GM23338 (cell line): ENCODE measurements around the gene CTDSP2. TPM values are rescaled to one million over a fixed set of nuclear protein-coding genes. Genes with fewer than 3 reads are reported as not detected.

Experiments
- ATAC-seq: fragments of 200-7000 bp; cut with Tn5 transposase; 3 replicates; pipeline ENCODE4 v1.9.1; 2020
- DNase-seq: peaks from one replicate; pipeline ENCODE4 v3.0.0-alpha.2; 2015; ENCODE audit warnings: low spot score
- H2AFZ ChIP-seq: fragments of 200-600 bp; sonication (generic); 2 replicates; pipeline ENCODE4 v1.8.0; 2016; ENCODE audit warnings: antibody characterized with exemption, mild to moderate bottlenecking, moderate library complexity
- H3F3A ChIP-seq: fragments of 200-600 bp; sonication (generic); replicated peaks from 2 replicates; pipeline ENCODE4 v1.8.0; 2017; ENCODE audit warnings: antibody characterized with exemption, mixed run types, low read depth
- H3K27ac ChIP-seq: fragments of 200-600 bp; sonication (generic); 2 replicates; pipeline ENCODE4 v1.6.1; 2016; ENCODE audit warnings: low read depth
- H3K27me3 ChIP-seq: fragments of 200-600 bp; sonication (generic); 2 replicates; pipeline ENCODE4 v1.8.0; 2016; ENCODE audit warnings: mild to moderate bottlenecking, mixed run types, moderate library complexity; ENCODE audit not compliant: insufficient read depth
- H3K36me3 ChIP-seq: fragments of 200-600 bp; sonication (generic); 2 replicates; pipeline ENCODE4 v1.8.0; 2016; ENCODE audit warnings: mild to moderate bottlenecking; ENCODE audit not compliant: insufficient read depth
- H3K4me1 ChIP-seq: fragments of 200-600 bp; sonication (generic); 2 replicates; pipeline ENCODE4 v1.8.0; 2016; ENCODE audit warnings: mild to moderate bottlenecking, moderate library complexity; ENCODE audit not compliant: insufficient read depth
- H3K4me2 ChIP-seq: fragments of 200-600 bp; sonication (generic); 2 replicates; pipeline ENCODE4 v1.7.1; 2017; ENCODE audit warnings: mixed run types
- H3K4me3 ChIP-seq: fragments of 200-600 bp; sonication (generic); 2 replicates; pipeline ENCODE4 v1.6.1; 2016; ENCODE audit warnings: mixed run types
- H3K79me2 ChIP-seq: fragments of 200-600 bp; sonication (generic); replicated peaks from 2 replicates; pipeline ENCODE4 v1.8.0; 2017; ENCODE audit warnings: mild to moderate bottlenecking; ENCODE audit not compliant: insufficient read depth
- H3K9me2 ChIP-seq: fragments of 200-600 bp; sonication (generic); 2 replicates; pipeline ENCODE4 v1.8.0; 2017; ENCODE audit not compliant: insufficient read depth
- H4K20me1 ChIP-seq: fragments of 200-600 bp; sonication (generic); replicated peaks from 2 replicates; pipeline ENCODE4 v1.8.0; 2017; ENCODE audit warnings: mild to moderate bottlenecking; ENCODE audit not compliant: insufficient read depth
- H3K27ac Mint-ChIP-seq: 2 replicates; pipeline ENCODE4 v1.8.0; 2020; ENCODE audit warnings: inconsistent platforms, mild to moderate bottlenecking, moderate library complexity, mixed read lengths
- H3K27me3 Mint-ChIP-seq: 3 replicates; pipeline ENCODE4 v1.8.0; 2022; ENCODE audit warnings: low read depth, mild to moderate bottlenecking, moderate library complexity, mixed read lengths, inconsistent platforms; ENCODE audit not compliant: insufficient read depth, poor library complexity
- H3K36me3 Mint-ChIP-seq: 3 replicates; pipeline ENCODE4 v1.8.0; 2021; ENCODE audit warnings: low read depth, mild to moderate bottlenecking, inconsistent platforms, moderate library complexity, mixed read lengths
- H3K4me1 Mint-ChIP-seq: 3 replicates; pipeline ENCODE4 v1.8.0; 2020; ENCODE audit warnings: mild to moderate bottlenecking, inconsistent platforms, mixed read lengths
- H3K4me3 Mint-ChIP-seq: 3 replicates; pipeline ENCODE4 v1.8.0; 2021; ENCODE audit warnings: moderate library complexity, mild to moderate bottlenecking, inconsistent platforms, mixed read lengths
- H3K9me3 Mint-ChIP-seq: 3 replicates; pipeline ENCODE4 v1.8.0; 2020; ENCODE audit warnings: moderate library complexity, mild to moderate bottlenecking, inconsistent platforms, mixed read lengths
- CREB1 ChIP-seq: fragments of 250-450 bp; sonication (Bioruptor Pico); IDR thresholded peaks from 2 replicates; pipeline ENCODE4 v1.5.0; 2020; ENCODE audit warnings: low read depth, mild to moderate bottlenecking, moderate library complexity
- CTCF ChIP-seq, 2 experiments: fragments of 200-600 bp in 1 of 2; sonication (generic) in 1 of 2; conservative IDR thresholded peaks; 2 replicates each; pipeline versions ENCODE4 v1.5.1 to v1.6.1; 2016 to 2017; ENCODE audit warnings: antibody characterized with exemption in 2 of 2, low read depth in 2 of 2, mild to moderate bottlenecking in 2 of 2, moderate library complexity in 1 of 2
- ETS1 ChIP-seq: IDR thresholded peaks from 2 replicates; pipeline ENCODE4 v1.6.1; 2016; ENCODE audit warnings: antibody characterized with exemption
- EZH2 ChIP-seq: fragments of 200-600 bp; sonication (generic); IDR thresholded peaks from one replicate; pipeline ENCODE4 v1.8.0; 2017; ENCODE audit warnings: antibody characterized with exemption, mild to moderate bottlenecking, low read depth; ENCODE audit not compliant: unreplicated experiment
- EZH2phosphoT487 ChIP-seq: fragments of 200-600 bp; sonication (generic); IDR thresholded peaks from one replicate; pipeline ENCODE4 v1.8.1; 2018; ENCODE audit warnings: antibody characterized with exemption; ENCODE audit not compliant: unreplicated experiment
- JUNB ChIP-seq: IDR thresholded peaks from one replicate; pipeline ENCODE4 v1.6.1; 2016; ENCODE audit warnings: antibody characterized with exemption; ENCODE audit not compliant: unreplicated experiment
- NANOG ChIP-seq: IDR thresholded peaks from 2 replicates; pipeline ENCODE4 v1.6.1; 2016; ENCODE audit warnings: antibody characterized with exemption, borderline replicate concordance
- POLR2AphosphoS5 ChIP-seq: IDR thresholded peaks from 2 replicates; pipeline ENCODE4 v1.6.1; 2016; ENCODE audit warnings: antibody characterized with exemption, low read depth
- REST ChIP-seq: IDR thresholded peaks from one replicate; pipeline ENCODE4 v1.6.1; 2018; ENCODE audit warnings: antibody characterized with exemption; ENCODE audit not compliant: unreplicated experiment
- STAT1 ChIP-seq: IDR thresholded peaks from one replicate; pipeline ENCODE4 v1.6.1; 2016; ENCODE audit warnings: antibody characterized with exemption; ENCODE audit not compliant: unreplicated experiment
- ZNF114 ChIP-seq: fragments of 250-450 bp; sonication (Bioruptor Pico); IDR thresholded peaks from 2 replicates; pipeline ENCODE4 v1.5.0; 2020; ENCODE audit warnings: mild to moderate bottlenecking, moderate library complexity
- ZNF331 ChIP-seq: fragments of 250-450 bp; sonication (Bioruptor Pico); IDR thresholded peaks from 2 replicates; pipeline ENCODE4 v1.5.0; 2020; ENCODE audit warnings: low read depth, mild to moderate bottlenecking, moderate library complexity
- ZNF462 ChIP-seq: fragments of 250-450 bp; sonication (Bioruptor Pico); IDR thresholded peaks from 2 replicates; pipeline ENCODE4 v1.5.0; 2020; ENCODE audit warnings: mild to moderate bottlenecking, moderate library complexity
- polyA plus RNA-seq: library from polyadenylated mRNA; unstranded; fragments of >200 nt; fragmentation: Nextera tagmentation; extraction: Ambion mirVana; gene quantifications from 2 replicates; pipeline ENCODE4 v1.2.1, GENCODE V29; 2016
- total RNA-seq: library from RNA; depleted of rRNA; stranded (reverse); fragments of >200 nt; shearing (Covaris generic); gene quantifications from 2 replicates; pipeline ENCODE4 v1.2.3, GENCODE V29; 2014

The CTDSP2 gene
- total and polyA plus RNA-seq, 2 experiments from 2014 or later = 22.8 to 81.9 TPM

- Histone ChIP-seq H4K20me1 (no peaks in the 10 kb centered on the region), H3K27ac (no peak overlapping the region), H2AFZ (no peak overlapping the region), H3K36me3 (no peaks in the 10 kb centered on the region), H3K27me3 (no peaks in the 10 kb centered on the region), H3K4me3 (no peak overlapping the region), H3K4me2 (no peak overlapping the region), H3K79me2 (no peaks in the 10 kb centered on the region), H3K9me2 (no peaks in the 10 kb centered on the region; the same call in 1 of the 2 replicates), H3F3A (no peaks in the 10 kb centered on the region; the same call in 1 of the 2 replicates), H3K4me1 (0 out of 2 replicates have a peak, but pooled peaks cover 5% of the 10 kb centered on the region)
- H3K9me3 Mint-ChIP-seq = no peaks in the 10 kb centered on the region
- H3K4me1 Mint-ChIP-seq = peaks cover 11% of the 10 kb centered on the region
- peaks cover 9% of the 10 kb centered on the region for H3K27me3 Mint-ChIP-seq
- no peak overlapping the region for H3K4me3 Mint-ChIP-seq
- no peak for TF ChIP-seq ZNF331 (CRISPR knock-in tag)
- TF ChIP-seq STAT1 = no peak
- no peak for TF ChIP-seq JUNB
- no peak for TF ChIP-seq REST
- TF ChIP-seq ZNF114 = no peak
- TF ChIP-seq POLR2AphosphoS5 = no peak
- TF ChIP-seq EZH2 = no peak
- no peak for TF ChIP-seq ETS1
- no peak for TF ChIP-seq ZNF462
- no peak for TF ChIP-seq CREB1
- TF ChIP-seq CTCF (conservative IDR thresholded peaks at IDR 0.05; ENCODE audit: low read depth in 2 of 2) = no peak
- TF ChIP-seq NANOG = no peak
- no peak for TF ChIP-seq EZH2phosphoT487
- no peak overlapping the region for H3K27ac Mint-ChIP-seq
- peaks cover 4% of the 10 kb centered on the region for H3K36me3 Mint-ChIP-seq
- DNase-seq (no peak), ATAC-seq (no peak)
These were observed 36.1 kb downstream of the CTDSP2 start for GRCh38 chr12:57810450-57810849.
